Activated CD8-positive, alpha-beta memory T cell treated with anti-CD3 and anti-CD28 coated beads, Interleukin-2, amount 50 U/mL, for 24 hours (primary cell): ENCODE results near the gene MRTFA.
A peak's percentile ranks its signal among the peaks of the same experiment; 100 is the strongest.
"Not testable (repeated sequence)": the region's sequence is repeated elsewhere in the genome, so short reads cannot be mapped to it uniquely, and the experiment has no call there.

Experiments used
- DNase-seq: peaks from one replicate; pipeline ENCODE4 v3.0.0-alpha.2; 2020; ENCODE audit errors: extremely low read depth

The MRTFA gene

GRCh38 chr22:40659166-40659565, 22.6 kb upstream of the MRTFA start:
- DNase-seq = no peak

DNA sequence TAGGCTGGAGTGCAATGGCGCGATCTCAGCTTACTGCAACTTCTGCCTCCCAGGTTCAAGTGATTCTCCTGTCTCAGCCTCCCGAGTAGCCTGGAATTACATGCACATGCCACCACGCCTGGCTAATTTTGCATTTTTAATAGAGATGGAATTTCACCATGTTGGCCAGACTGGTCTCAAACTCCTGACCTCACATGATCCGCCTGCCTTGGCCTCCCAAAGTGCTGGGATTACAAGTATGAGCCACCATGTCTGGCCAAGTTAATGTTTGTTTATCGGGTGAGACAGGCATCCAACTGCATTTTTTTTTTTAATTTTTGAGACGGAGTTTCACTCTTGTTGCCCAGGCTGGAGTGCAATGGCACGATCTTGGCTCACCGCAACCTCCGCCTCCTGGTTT, 20.1 kb upstream of the MRTFA start:
- not testable (repeated sequence) for DNase-seq

- DNase-seq = not testable (repeated sequence)
Observed at GRCh38 chr22:40655941-40656340, 19.4 kb upstream of the MRTFA start.

- no peak for DNase-seq
Observed at GRCh38 chr22:40654522-40655167, 18.1 kb upstream of the MRTFA start.

- no peak for DNase-seq
Observed at GRCh38 chr22:40653361-40653760, 16.8 kb upstream of the MRTFA start.

GRCh38 chr22:40651563-40652501, 15.3 kb upstream of the MRTFA start:
- peak; percentile 70 for DNase-seq

- no peak for DNase-seq
Observed at GRCh38 chr22:40651057-40651456, 14.5 kb upstream of the MRTFA start.

- DNase-seq = no peak
Observed at GRCh38 chr22:40648386-40648785, 11.9 kb upstream of the MRTFA start.

DNA sequence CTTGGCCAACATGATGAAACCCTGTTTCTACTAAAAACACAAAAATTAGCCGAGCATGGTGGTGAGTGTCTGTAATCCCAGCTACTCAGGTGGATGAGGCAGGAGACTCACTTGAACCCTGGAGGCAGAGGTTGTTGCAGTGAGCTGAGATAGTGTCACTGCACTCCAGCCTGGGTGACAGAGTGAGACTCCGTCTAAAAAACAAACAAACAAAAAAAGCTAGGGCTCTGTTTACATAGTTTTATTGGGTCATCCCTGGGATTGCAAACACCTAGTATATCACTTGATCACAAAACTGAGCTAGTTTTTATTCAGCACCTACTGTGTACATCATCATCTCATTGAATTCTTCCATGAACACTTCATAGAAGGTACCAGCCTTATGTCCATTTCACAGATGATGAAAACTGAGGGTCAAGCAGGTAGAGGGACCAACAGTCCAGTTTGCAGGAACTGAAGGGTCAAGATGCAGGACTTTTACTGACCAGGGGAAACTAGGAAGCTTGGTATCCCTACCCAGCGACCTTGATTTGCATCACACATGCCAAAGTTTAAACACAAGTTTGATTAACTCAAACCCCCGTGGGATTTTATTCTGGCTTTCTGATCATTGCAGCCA, 9.2 kb upstream of the MRTFA start:
- no peak for DNase-seq

GRCh38 chr22:40642316-40642715, 5.8 kb upstream of the MRTFA start:
- no peak for DNase-seq

GRCh38 chr22:40641269-40641668, 4.8 kb upstream of the MRTFA start:
- DNase-seq = no peak

GRCh38 chr22:40638261-40638660, 1.7 kb upstream of the MRTFA start:
- no peak for DNase-seq

- DNase-seq = peak; percentile 24
Observed at GRCh38 chr22:40637183-40638150, 948 bp upstream of the MRTFA start.

DNA sequence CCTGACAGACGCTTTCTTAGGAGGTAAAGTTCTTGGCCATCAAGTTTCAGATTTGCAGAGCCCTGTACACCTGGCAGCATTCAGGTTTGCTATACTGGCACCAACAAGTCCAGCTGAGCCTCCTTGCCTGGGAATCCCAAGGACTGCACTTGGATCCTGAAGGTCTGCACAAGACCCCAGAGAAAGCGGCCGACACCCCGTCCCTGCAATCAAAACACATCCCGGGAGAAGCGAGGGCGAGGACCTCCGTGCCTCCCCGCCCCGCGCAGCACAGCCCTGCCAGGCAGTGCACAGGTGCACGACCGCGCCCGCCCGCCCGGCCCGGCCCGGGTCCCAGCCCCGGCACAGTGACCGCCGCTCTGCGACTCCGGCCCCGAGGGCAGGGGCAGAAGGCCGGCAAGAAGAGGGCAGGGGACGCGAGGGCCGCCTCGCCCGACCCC, 559 bp downstream of the MRTFA start:
- no peak for DNase-seq

DNA sequence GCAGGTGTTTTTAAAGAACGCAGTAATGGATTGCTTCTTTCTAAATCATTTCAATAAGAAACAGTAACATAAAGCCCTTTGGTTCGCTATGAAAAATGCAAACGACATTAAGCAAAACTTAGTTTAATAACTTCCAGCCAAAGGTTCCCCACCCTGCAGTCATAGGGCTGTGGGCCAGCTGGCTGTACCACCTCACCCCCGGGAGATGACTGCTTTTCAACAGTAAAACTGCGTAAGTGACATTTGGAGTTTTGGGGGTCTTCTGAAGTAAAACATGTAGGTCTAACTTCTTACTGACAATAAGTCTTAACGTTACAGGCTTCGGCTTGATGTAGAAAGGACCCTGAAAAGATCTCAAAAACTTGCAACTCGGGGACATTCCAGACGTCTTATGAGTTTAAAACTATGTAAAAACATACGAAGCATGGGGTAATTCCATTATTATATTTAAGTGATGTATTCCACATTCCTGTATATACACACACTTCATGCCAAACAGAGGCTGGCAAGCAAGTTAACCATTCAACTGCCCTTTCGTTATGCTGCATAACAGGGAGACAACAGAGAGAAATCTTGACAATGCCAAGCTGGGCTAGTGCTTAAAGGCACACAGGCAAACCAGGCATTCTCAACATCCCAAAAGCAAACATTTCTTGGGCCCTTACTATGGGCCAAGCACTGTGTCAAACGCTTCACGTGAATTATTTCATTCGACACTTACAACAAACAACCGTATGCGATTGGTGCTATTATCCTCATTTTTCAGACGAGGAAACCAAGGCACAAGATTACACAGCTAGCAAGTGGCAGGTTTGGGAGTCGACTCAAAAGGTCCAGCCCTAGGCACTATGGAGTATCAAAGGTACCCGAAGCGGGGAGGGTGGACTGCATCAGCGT, 1.2 kb downstream of the MRTFA start:
- DNase-seq = no peak

DNA sequence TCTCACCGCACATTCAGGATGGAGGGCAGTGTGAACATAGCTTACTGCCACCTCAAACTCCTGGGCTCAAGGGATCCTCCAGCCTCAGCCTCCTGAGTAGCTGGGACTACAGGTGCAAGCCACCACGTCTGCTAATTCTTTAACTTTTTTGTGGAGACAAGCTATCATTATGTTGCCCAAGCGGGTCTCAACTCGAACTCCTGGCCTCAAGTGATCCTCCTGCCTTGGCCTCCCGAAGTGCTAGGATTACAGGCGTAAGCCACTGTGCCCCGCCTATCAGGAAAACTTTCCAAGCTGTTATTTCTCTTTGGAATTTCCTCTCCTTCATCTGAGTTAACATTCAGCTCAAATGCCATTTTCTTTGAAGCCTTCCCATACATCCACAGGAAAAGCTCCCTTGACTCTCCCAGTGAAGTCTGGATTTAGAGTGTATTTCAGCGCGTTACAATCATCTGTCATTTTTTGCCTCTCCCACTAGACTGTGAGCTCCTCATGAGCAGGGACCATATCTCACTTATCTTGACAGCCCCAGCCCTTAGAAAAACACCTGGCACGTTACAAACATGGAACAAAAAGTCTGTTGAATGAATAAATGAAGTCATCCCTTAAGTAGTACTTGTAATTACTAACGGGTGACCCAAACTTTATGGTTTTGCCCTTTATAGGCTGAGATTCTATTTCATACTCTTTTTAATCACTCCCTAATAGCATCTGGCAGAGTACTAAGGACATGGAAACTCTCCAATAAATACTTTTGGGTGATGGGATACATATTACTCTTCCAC, 2.2 kb downstream of the MRTFA start:
- DNase-seq = no peak

DNA sequence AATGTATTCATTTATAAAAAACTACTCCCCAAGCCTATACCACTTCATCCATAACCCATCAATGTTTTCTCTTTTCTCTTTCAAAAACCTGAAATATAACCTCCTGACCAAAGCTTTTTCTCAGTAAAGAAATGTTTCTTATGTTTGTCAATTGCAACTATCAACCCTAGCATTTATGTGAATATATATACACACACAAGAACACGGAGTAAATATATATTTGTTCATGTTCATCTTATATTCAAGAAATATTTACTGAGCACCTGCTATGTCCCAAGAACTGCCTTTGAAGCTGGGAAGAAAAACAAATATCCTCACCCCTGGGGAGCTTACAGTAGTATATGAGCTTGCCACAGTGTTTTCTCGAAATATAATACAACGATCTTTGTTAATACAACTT, 3.5 kb downstream of the MRTFA start:
- DNase-seq = no peak

GRCh38 chr22:40631925-40632324, 4.6 kb downstream of the MRTFA start:
- no peak for DNase-seq

DNA sequence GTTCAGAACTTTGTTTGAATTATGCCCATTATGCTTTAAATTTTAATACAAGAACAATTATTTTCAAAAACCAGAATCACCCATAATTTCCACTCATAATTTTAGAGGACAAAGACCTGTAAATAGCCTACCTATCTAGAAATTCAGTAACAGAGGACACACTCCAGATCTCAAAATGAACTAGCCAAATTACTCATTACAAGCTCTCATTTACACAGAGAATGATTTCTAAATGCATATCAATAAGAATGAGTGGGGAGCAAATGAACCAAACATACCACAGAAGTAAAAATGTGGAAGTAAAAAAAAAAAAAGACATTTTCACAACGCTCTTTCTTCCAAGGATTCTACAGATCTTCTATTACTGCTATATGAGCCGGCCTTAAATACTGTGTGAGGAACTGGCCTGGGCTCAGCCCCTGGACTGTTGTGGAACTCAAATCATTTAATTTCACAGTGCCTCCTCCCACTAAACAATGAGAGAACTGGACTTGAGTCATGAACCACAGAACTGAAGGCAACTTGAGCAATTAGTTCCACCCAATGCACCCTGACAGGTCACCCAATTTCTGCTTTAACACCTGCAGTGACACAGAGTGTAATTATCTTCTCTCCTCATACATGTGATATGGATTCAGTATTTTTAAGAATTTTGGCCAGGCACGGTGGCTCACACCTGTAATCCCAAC, 8.0 kb downstream of the MRTFA start:
- DNase-seq = no peak
